ENCODE measurements around the gene LRP10. TPM values are rescaled to one million over a fixed set of nuclear protein-coding genes. Genes with fewer than 3 reads are reported as not detected.
A peak's percentile ranks its signal among the peaks of the same experiment; 100 is the strongest.

Gene LRP10
- total and polyA plus RNA-seq, 2 of the 4 experiments (the other 2 are of a cell fraction): 25.1 to 118 TPM

- Histone ChIP-seq H2BK5ac (ENCODE audit: low read depth, low read length, poor library complexity, severe bottlenecking) (no peak overlapping the region), H3K56ac (ENCODE audit: extremely low read depth, insufficient read depth, low read length) (no peak overlapping the region; the same call in 1 of the 2 replicates), H4K5ac (ENCODE audit: low read depth, low read length) (peak overlapping the region; percentile 51; the same call in 1 of the 2 replicates), H3K18ac (ENCODE audit: low read depth, low read length) (no peak overlapping the region), H3K36me3 (ENCODE audit: control insufficient read depth, insufficient read depth, low read length) (no peaks in the 10 kb centered on the region), H4K91ac (ENCODE audit: insufficient read depth, low read depth, low read length) (peak overlapping the region; percentile 54), H3K23ac (ENCODE audit: low read depth, low read length) (peak overlapping the region; percentile 73; the same call in 1 of the 2 replicates), H2AK5ac (ENCODE audit: low read depth, low read length) (peak overlapping the region; percentile 22; the same call in 1 of the 2 replicates), H4K8ac (ENCODE audit: low read depth in 2 of 2, low read length in 2 of 2) (peak overlapping the region; percentile 27 to 87; a peak in 3 of 4 replicates), H3K79me1 (ENCODE audit: low read depth in 1 of 2, low read length in 2 of 2) (peaks cover 7 to 17% of the 10 kb centered on the region in 2 experiments; a peak in 3 of 4 replicates), H3K27me3 (ENCODE audit: control insufficient read depth, insufficient read depth, low read length) (no peaks in the 10 kb centered on the region), H2BK120ac (ENCODE audit: low read depth, low read length) (no peak overlapping the region), H3K4me3 (ENCODE audit: insufficient read depth, low read depth, low read length) (no peak overlapping the region), H3K9ac (ENCODE audit: low read depth, low read length) (peak overlapping the region; percentile 7; the same call in 1 of the 2 replicates), H3K4me2 (ENCODE audit: low read depth, low read length) (peak overlapping the region; percentile 76), H3K4me1 (ENCODE audit: control insufficient read depth, insufficient read depth, low read length) (peaks cover 5% of the 10 kb centered on the region; the same call in 1 of the 2 replicates), H3K27ac (ENCODE audit: insufficient read depth, low read length) (no peak overlapping the region), H2AK9ac (replicated peaks; ENCODE audit: low read depth, low read length, poor library complexity) (peak overlapping the region; percentile 73), H2BK20ac (ENCODE audit: low read depth, low read length) (no peak overlapping the region), H4K20me1 (ENCODE audit: insufficient read depth, low read length) (no peaks in the 10 kb centered on the region), H3K4ac (ENCODE audit: low read depth, low read length) (peak overlapping the region; percentile 76), H3K9me3 (ENCODE audit: control insufficient read depth, insufficient read depth, low read length) (no peaks in the 10 kb centered on the region), H3K14ac (replicated peaks; ENCODE audit: low read depth, low read length) (peak overlapping the region; percentile 95), H2BK15ac (ENCODE audit: low read depth, low read length) (no peak overlapping the region), H2AFZ (replicated peaks; ENCODE audit: low read length, poor library complexity) (peak overlapping the region; percentile 98), H3K9me1 (ENCODE audit: insufficient read depth, low read length) (peaks cover 11% of the 10 kb centered on the region; the same call in 1 of the 2 replicates)
- ATAC-seq (ENCODE audit: low read depth) (no peak), DNase-seq (no peak)
- ChIA-PET CTCF (interaction anchor here (0.9 kb wide), 1 partner anchor 13 kb away, joined by 3 read pairs; no protein-coding TSS in a partner anchor), POLR2A (ENCODE audit: unreplicated experiment) (no interaction called here)
- WGBS, 2 experiments (ENCODE audit: extremely low coverage in 2 of 2, insufficient read length in 1 of 2): 88% methylated on average over 2 of the region's 5 CpGs; no CpG with 5 or more reads in 1 of the 2 experiments
- dilution Hi-C loops (cut with HindIII; ENCODE audit: low sequenced_read_pairs, unreplicated experiment): no loop called here
- TF ChIP-seq POLR2A (IDR thresholded peaks at IDR 0.05; ENCODE audit: low read depth, low read length) (no peak), RFX5 (IDR thresholded peaks at IDR 0.05; ENCODE audit: low read depth, low read length) (no peak), BHLHE40 (IDR thresholded peaks at IDR 0.05; ENCODE audit: low read depth, low read length) (no peak), ELK1 (IDR thresholded peaks at IDR 0.05; ENCODE audit: borderline replicate concordance, low read depth, low read length) (no peak), NFE2L2 (IDR thresholded peaks at IDR 0.05; ENCODE audit: low read depth, low read length) (no peak), MXI1 (IDR thresholded peaks at IDR 0.05; ENCODE audit: borderline replicate concordance, low read depth, low read length) (no peak), CTCF (conservative IDR thresholded peaks at IDR 0.05; ENCODE audit: low read depth, low read length) (no peak), CEBPB (IDR thresholded peaks at IDR 0.05; ENCODE audit: low read depth, low read length) (no peak), MAZ (IDR thresholded peaks at IDR 0.05; ENCODE audit: borderline replicate concordance, low read depth, low read length) (no peak), SMC3 (IDR thresholded peaks at IDR 0.05; ENCODE audit: low read depth, low read length) (no peak), USF2 (IDR thresholded peaks at IDR 0.05; ENCODE audit: low read depth, low read length) (no peak), FOS (IDR thresholded peaks at IDR 0.05; ENCODE audit: low read depth, low read length) (no peak), RAD21 (IDR thresholded peaks at IDR 0.05; ENCODE audit: low read length) (no peak), CHD1 (IDR thresholded peaks at IDR 0.05; ENCODE audit: low read depth, low read length) (no peak), RCOR1 (IDR thresholded peaks at IDR 0.05; ENCODE audit: insufficient replicate concordance, low read length) (no peak)
- BruUV-seq (replicated peaks): no TSS peak
- in situ Hi-C loops (cut with MboI; ENCODE audit: low sequenced_read_pairs): no loop called here
- intact Hi-C loops (cut with micrococcal nuclease): loop anchor here (2.0 kb wide), 1 partner anchor 15 kb away; no protein-coding TSS in a partner anchor
These were observed 16.4 kb downstream of the LRP10 start for GRCh38 chr14:22887990-22888378.
